NT2/D1 (cell line): ENCODE measurements around the gene ZNF778.

ENCODE experiments used
- DNase-seq: peaks from one replicate; pipeline ENCODE4 v3.0.0-alpha.2; 2011; ENCODE audit warnings: low read depth, low spot score
- H3K27me3 ChIP-seq: 2 replicates; pipeline ENCODE4 v1.6.0; 2011; ENCODE audit warnings: mild to moderate bottlenecking; ENCODE audit not compliant: insufficient read length, insufficient read depth
- H3K36me3 ChIP-seq: 2 replicates; pipeline ENCODE4 v1.6.1; 2011; ENCODE audit warnings: mild to moderate bottlenecking, low read length, mixed read lengths; ENCODE audit not compliant: insufficient read depth, insufficient read length
- H3K4me1 ChIP-seq: 2 replicates; pipeline ENCODE4 v1.5.1; 2011; ENCODE audit not compliant: insufficient read depth, insufficient read length
- H3K4me3 ChIP-seq: 2 replicates; pipeline ENCODE4 v1.5.1; 2011; ENCODE audit warnings: low read depth; ENCODE audit not compliant: insufficient read length
- H3K9ac ChIP-seq: 2 replicates; pipeline ENCODE4 v1.6.0; 2011; ENCODE audit warnings: low read depth; ENCODE audit not compliant: insufficient read length
- H3K9me3 ChIP-seq: 2 replicates; pipeline ENCODE4 v1.5.1; 2011; ENCODE audit warnings: mild to moderate bottlenecking, low read length; ENCODE audit not compliant: insufficient read depth
- SUZ12 ChIP-seq: IDR thresholded peaks from 2 replicates; pipeline ENCODE4 v1.6.1; 2011; ENCODE audit not compliant: insufficient read length, insufficient read depth; ENCODE audit errors: extremely low read depth
- YY1 ChIP-seq: IDR thresholded peaks from 2 replicates; pipeline ENCODE4 v1.6.1; 2011; ENCODE audit not compliant: insufficient read length, insufficient read depth
- ZNF274 ChIP-seq: IDR thresholded peaks from 2 replicates; pipeline ENCODE4 v1.6.1; 2011; ENCODE audit warnings: mild to moderate bottlenecking, low read depth, low read length

The ZNF778 gene

GRCh38 chr16:89279666-89280481, 62.4 kb downstream of the ZNF778 start:
- TF ChIP-seq ZNF274 (no peak), YY1 (no peak), SUZ12 (no peak)
- Histone ChIP-seq H3K4me1 (peaks cover 9% of the 10 kb centered on the region), H3K36me3 (peaks cover 89% of the 10 kb centered on the region), H3K9me3 (no peaks in the 10 kb centered on the region), H3K4me3 (no peak overlapping the region), H3K9ac (no peak overlapping the region), H3K27me3 (no peaks in the 10 kb centered on the region)
- no peak for DNase-seq

GRCh38 chr16:89280546-89281188, 63.2 kb downstream of the ZNF778 start:
- no peak for DNase-seq
- Histone ChIP-seq H3K27me3 (no peaks in the 10 kb centered on the region), H3K36me3 (peaks cover 89% of the 10 kb centered on the region), H3K4me1 (peaks cover 8% of the 10 kb centered on the region), H3K9me3 (no peaks in the 10 kb centered on the region), H3K9ac (no peak overlapping the region), H3K4me3 (no peak overlapping the region)
- TF ChIP-seq YY1: no peak
- TF ChIP-seq SUZ12: no peak
- no peak for TF ChIP-seq ZNF274

DNA sequence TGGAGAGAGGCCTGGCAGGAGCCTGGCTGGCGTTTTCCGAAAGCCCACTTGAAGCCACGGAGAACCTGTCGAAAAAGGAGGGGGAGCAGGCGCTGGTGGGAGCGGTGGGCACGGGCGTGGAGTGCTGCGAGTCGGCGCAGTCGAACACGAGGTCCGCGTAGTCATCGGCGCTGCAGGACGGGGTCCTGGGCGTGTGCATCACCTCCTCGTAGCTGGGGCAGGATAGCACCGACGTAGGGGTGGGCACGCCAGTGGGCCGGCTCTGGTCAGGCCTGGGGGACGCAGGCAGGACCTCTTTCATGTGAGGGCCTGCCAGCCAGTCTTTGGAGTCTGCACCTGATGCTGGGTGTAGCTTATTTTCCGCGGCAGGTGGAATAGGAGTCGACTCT, 63.7 kb downstream of the ZNF778 start:
- peaks cover 89% of the 10 kb centered on the region for H3K36me3 ChIP-seq
- no peak for DNase-seq
- no peak overlapping the region for H3K9ac ChIP-seq
- no peak for TF ChIP-seq SUZ12
- no peaks in the 10 kb centered on the region for H3K27me3 ChIP-seq
- H3K9me3 ChIP-seq: no peaks in the 10 kb centered on the region
- H3K4me3 ChIP-seq: no peak overlapping the region
- H3K4me1 ChIP-seq: peaks cover 4% of the 10 kb centered on the region

GRCh38 chr16:89281829-89282228, 64.3 kb downstream of the ZNF778 start:
- no peaks in the 10 kb centered on the region for H3K9me3 ChIP-seq
- H3K4me1 ChIP-seq: peaks cover 4% of the 10 kb centered on the region
- H3K9ac ChIP-seq: no peak overlapping the region
- no peak overlapping the region for H3K4me3 ChIP-seq
- no peak for TF ChIP-seq ZNF274
- TF ChIP-seq SUZ12: no peak
- TF ChIP-seq YY1: no peak
- peaks cover 92% of the 10 kb centered on the region for H3K36me3 ChIP-seq
- DNase-seq: no peak
- H3K27me3 ChIP-seq: no peaks in the 10 kb centered on the region

GRCh38 chr16:89282523-89282922, 65.0 kb downstream of the ZNF778 start:
- TF ChIP-seq ZNF274: no peak
- no peak for TF ChIP-seq SUZ12
- TF ChIP-seq YY1: no peak
- Histone ChIP-seq H3K4me1 (peaks cover 4% of the 10 kb centered on the region), H3K36me3 (peaks cover 92% of the 10 kb centered on the region), H3K4me3 (no peak overlapping the region), H3K9ac (no peak overlapping the region), H3K27me3 (no peaks in the 10 kb centered on the region), H3K9me3 (no peaks in the 10 kb centered on the region)
- DNase-seq: no peak

GRCh38 chr16:89283449-89283848, 65.9 kb downstream of the ZNF778 start:
- peaks cover 92% of the 10 kb centered on the region for H3K36me3 ChIP-seq

GRCh38 chr16:89285381-89285780, 67.9 kb downstream of the ZNF778 start:
- H3K36me3 ChIP-seq: peaks cover 85% of the 10 kb centered on the region

More at GRCh38 chr16:89283449-89283848, 65.9 kb downstream of the ZNF778 start:
- no peak for TF ChIP-seq SUZ12
- Histone ChIP-seq H3K9me3 (no peaks in the 10 kb centered on the region), H3K27me3 (no peaks in the 10 kb centered on the region), H3K4me3 (no peak overlapping the region), H3K4me1 (peaks cover 3% of the 10 kb centered on the region), H3K9ac (no peak overlapping the region)
- no peak for DNase-seq

More at GRCh38 chr16:89285381-89285780, 67.9 kb downstream of the ZNF778 start:
- DNase-seq: no peak
- no peaks in the 10 kb centered on the region for H3K9me3 ChIP-seq
- no peaks in the 10 kb centered on the region for H3K27me3 ChIP-seq
- H3K9ac ChIP-seq: no peak overlapping the region
- TF ChIP-seq SUZ12: no peak
- TF ChIP-seq YY1: no peak
- peaks cover 9% of the 10 kb centered on the region for H3K4me1 ChIP-seq
- no peak overlapping the region for H3K4me3 ChIP-seq
